ENCODE measurements around the gene CDH2. TPM values are rescaled to one million over a fixed set of nuclear protein-coding genes. Genes with fewer than 3 reads are reported as not detected.

CDH2 gene
- total RNA-seq, 5 donors from 2014 or later (not counting 1 experiment from before 2014, with no cell fraction given) = 0.16 to 0.76 (median 0.33) TPM; not detected in 1

- Mint-ChIP-seq H3K4me3 (no peak overlapping the region), H3K27ac (no peak overlapping the region), H3K27me3 (no peaks in the 10 kb centered on the region), H3K4me1 (no peaks in the 10 kb centered on the region), H3K36me3 (no peaks in the 10 kb centered on the region), H3K9me3 (peaks cover 0 to 6% (median 0%) of the 10 kb centered on the region in 3 donors)
- Histone ChIP-seq H3K4me1 (ENCODE audit: control insufficient read depth in 1 of 2, extremely low read depth in 1 of 2, insufficient read depth in 2 of 2, low read length in 2 of 2) (no peaks in the 10 kb centered on the region), H3K9me3 (no peaks in the 10 kb centered on the region), H3K4me3 (ENCODE audit: control insufficient read depth in 1 of 2, extremely low read depth in 1 of 2, low read length in 1 of 2) (no peak overlapping the region), H3K27me3 (replicated peaks in 1 of 2; ENCODE audit: control insufficient read depth in 2 of 2, extremely low read depth in 1 of 2, insufficient read depth in 2 of 2, low read length in 1 of 2) (no peaks in the 10 kb centered on the region), H3K36me3 (ENCODE audit: control insufficient read depth in 2 of 2, extremely low read depth in 1 of 2, insufficient read depth in 1 of 2, low read length in 1 of 2) (no peaks in the 10 kb centered on the region), H3K27ac (ENCODE audit: low read length) (no peak overlapping the region)
- DNase-seq (no peak), ATAC-seq (replicated peaks in 1 of 4) (no peak)
- ChIA-PET POLR2A (no interaction called here), CTCF (interaction anchor here in 1 of 2 donors (0.6 kb wide), 1 partner anchor 17 kb away, joined by 3 read pairs; no protein-coding TSS in a partner anchor)
- WGBS (ENCODE audit: insufficient coverage) = 81% methylated on average over 4 of the region's 9 CpGs
These were observed 15.0 kb downstream of the CDH2 start for GRCh38 chr18:28161608-28162599.

- DNase-seq = no peak
- ChIA-PET CTCF (interaction anchor here in 1 of 2 donors (0.6 kb wide), 1 partner anchor 22 kb away, joined by 6 read pairs; no protein-coding TSS in a partner anchor), POLR2A (no interaction called here)
- Histone ChIP-seq H3K27ac (ENCODE audit: low read length) (no peak overlapping the region), H3K9me3 (no peaks in the 10 kb centered on the region), H3K4me1 (ENCODE audit: control insufficient read depth in 1 of 2, extremely low read depth in 1 of 2, insufficient read depth in 2 of 2, low read length in 2 of 2) (no peaks in the 10 kb centered on the region), H3K36me3 (ENCODE audit: control insufficient read depth in 2 of 2, extremely low read depth in 1 of 2, insufficient read depth in 1 of 2, low read length in 1 of 2) (no peaks in the 10 kb centered on the region), H3K4me3 (ENCODE audit: control insufficient read depth in 1 of 2, extremely low read depth in 1 of 2, low read length in 1 of 2) (no peak overlapping the region), H3K27me3 (replicated peaks in 1 of 2; ENCODE audit: control insufficient read depth in 2 of 2, extremely low read depth in 1 of 2, insufficient read depth in 2 of 2, low read length in 1 of 2) (no peaks in the 10 kb centered on the region)
- no peak for ATAC-seq (replicated peaks in 1 of 4)
- no peaks in the 10 kb centered on the region for H3K4me1 Mint-ChIP-seq
- H3K36me3 Mint-ChIP-seq = no peaks in the 10 kb centered on the region
- no peaks in the 10 kb centered on the region for H3K27me3 Mint-ChIP-seq
- H3K9me3 Mint-ChIP-seq = peaks cover 0 to 14% (median 6%) of the 10 kb centered on the region in 3 donors
- no peak overlapping the region for H3K4me3 Mint-ChIP-seq
- H3K27ac Mint-ChIP-seq = no peak overlapping the region
- WGBS (ENCODE audit: insufficient coverage) = 60% methylated on average over 1 of the region's 2 CpGs
These were observed 17.9 kb downstream of the CDH2 start for GRCh38 chr18:28159055-28159454.

GRCh38 chr18:28158083-28158581, 18.8 kb downstream of the CDH2 start:
- H3K27ac Mint-ChIP-seq = no peak overlapping the region
- WGBS (ENCODE audit: insufficient coverage) = 67% methylated on average over 1 of the region's 4 CpGs
- H3K9me3 ChIP-seq = no peaks in the 10 kb centered on the region
- no peaks in the 10 kb centered on the region for H3K36me3 ChIP-seq (ENCODE audit: control insufficient read depth in 2 of 2, extremely low read depth in 1 of 2, insufficient read depth in 1 of 2, low read length in 1 of 2)
- ChIA-PET CTCF (no interaction called here), POLR2A (no interaction called here)
- H3K4me1 ChIP-seq (ENCODE audit: control insufficient read depth in 1 of 2, extremely low read depth in 1 of 2, insufficient read depth in 2 of 2, low read length in 2 of 2) = no peaks in the 10 kb centered on the region
- peaks cover 0 to 14% (median 6%) of the 10 kb centered on the region in 3 donors for H3K9me3 Mint-ChIP-seq
- H3K27ac ChIP-seq (ENCODE audit: low read length) = no peak overlapping the region
- DNase-seq (no peak), ATAC-seq (replicated peaks in 1 of 4) (no peak)
- H3K27me3 Mint-ChIP-seq = no peaks in the 10 kb centered on the region
- H3K4me1 Mint-ChIP-seq = no peaks in the 10 kb centered on the region
- H3K27me3 ChIP-seq (replicated peaks in 1 of 2; ENCODE audit: control insufficient read depth in 2 of 2, extremely low read depth in 1 of 2, insufficient read depth in 2 of 2, low read length in 1 of 2) = no peaks in the 10 kb centered on the region
- no peaks in the 10 kb centered on the region for H3K36me3 Mint-ChIP-seq
- no peak overlapping the region for H3K4me3 Mint-ChIP-seq
- no peak overlapping the region for H3K4me3 ChIP-seq (ENCODE audit: control insufficient read depth in 1 of 2, extremely low read depth in 1 of 2, low read length in 1 of 2)

GRCh38 chr18:28153485-28154065, 23.4 kb downstream of the CDH2 start:
- DNase-seq = no peak
- Histone ChIP-seq H3K36me3 (ENCODE audit: control insufficient read depth in 2 of 2, extremely low read depth in 1 of 2, insufficient read depth in 1 of 2, low read length in 1 of 2) (no peaks in the 10 kb centered on the region), H3K9me3 (no peaks in the 10 kb centered on the region), H3K27me3 (replicated peaks in 1 of 2; ENCODE audit: control insufficient read depth in 2 of 2, extremely low read depth in 1 of 2, insufficient read depth in 2 of 2, low read length in 1 of 2) (no peaks in the 10 kb centered on the region), H3K4me1 (ENCODE audit: control insufficient read depth in 1 of 2, extremely low read depth in 1 of 2, insufficient read depth in 2 of 2, low read length in 2 of 2) (no peaks in the 10 kb centered on the region), H3K27ac (ENCODE audit: low read length) (no peak overlapping the region), H3K4me3 (ENCODE audit: control insufficient read depth in 1 of 2, extremely low read depth in 1 of 2, low read length in 1 of 2) (no peak overlapping the region)
- H3K9me3 Mint-ChIP-seq = peaks cover 0 to 14% (median 0%) of the 10 kb centered on the region in 3 donors
- no peaks in the 10 kb centered on the region for H3K4me1 Mint-ChIP-seq
- no peaks in the 10 kb centered on the region for H3K27me3 Mint-ChIP-seq
- POLR2A ChIA-PET = no interaction called here
- CTCF ChIA-PET = no interaction called here
- no peaks in the 10 kb centered on the region for H3K36me3 Mint-ChIP-seq
- WGBS (ENCODE audit: insufficient coverage) = 80% methylated on average over 1 of the region's 3 CpGs
- H3K4me3 Mint-ChIP-seq = no peak overlapping the region
- ATAC-seq (replicated peaks in 1 of 4) = no peak
- H3K27ac Mint-ChIP-seq = no peak overlapping the region

- Mint-ChIP-seq H3K4me1 (no peaks in the 10 kb centered on the region), H3K36me3 (no peaks in the 10 kb centered on the region), H3K9me3 (peaks cover 0 to 14% (median 0%) of the 10 kb centered on the region in 3 donors), H3K4me3 (no peak overlapping the region), H3K27me3 (no peaks in the 10 kb centered on the region), H3K27ac (no peak overlapping the region)
- ATAC-seq (replicated peaks in 1 of 4) (no peak), DNase-seq (no peak)
- no peaks in the 10 kb centered on the region for H3K27me3 ChIP-seq (replicated peaks in 1 of 2; ENCODE audit: control insufficient read depth in 2 of 2, extremely low read depth in 1 of 2, insufficient read depth in 2 of 2, low read length in 1 of 2)
- 52% methylated on average over 2 of the region's 3 CpGs for WGBS (ENCODE audit: insufficient coverage)
- ChIA-PET POLR2A (no interaction called here), CTCF (no interaction called here)
- no peaks in the 10 kb centered on the region for H3K9me3 ChIP-seq
- no peaks in the 10 kb centered on the region for H3K4me1 ChIP-seq (ENCODE audit: control insufficient read depth in 1 of 2, extremely low read depth in 1 of 2, insufficient read depth in 2 of 2, low read length in 2 of 2)
- no peak overlapping the region for H3K27ac ChIP-seq (ENCODE audit: low read length)
- H3K36me3 ChIP-seq (ENCODE audit: control insufficient read depth in 2 of 2, extremely low read depth in 1 of 2, insufficient read depth in 1 of 2, low read length in 1 of 2) = no peaks in the 10 kb centered on the region
- H3K4me3 ChIP-seq (ENCODE audit: control insufficient read depth in 1 of 2, extremely low read depth in 1 of 2, low read length in 1 of 2) = no peak overlapping the region
These were observed 24.2 kb downstream of the CDH2 start for GRCh38 chr18:28152754-28153153.

- Histone ChIP-seq H3K27me3 (replicated peaks in 1 of 2; ENCODE audit: control insufficient read depth in 2 of 2, extremely low read depth in 1 of 2, insufficient read depth in 2 of 2, low read length in 1 of 2) (no peaks in the 10 kb centered on the region), H3K36me3 (ENCODE audit: control insufficient read depth in 2 of 2, extremely low read depth in 1 of 2, insufficient read depth in 1 of 2, low read length in 1 of 2) (no peaks in the 10 kb centered on the region), H3K4me1 (ENCODE audit: control insufficient read depth in 1 of 2, extremely low read depth in 1 of 2, insufficient read depth in 2 of 2, low read length in 2 of 2) (no peaks in the 10 kb centered on the region), H3K4me3 (ENCODE audit: control insufficient read depth in 1 of 2, extremely low read depth in 1 of 2, low read length in 1 of 2) (no peak overlapping the region), H3K9me3 (no peaks in the 10 kb centered on the region), H3K27ac (ENCODE audit: low read length) (no peak overlapping the region)
- DNase-seq (no peak), ATAC-seq (replicated peaks in 1 of 4) (no peak)
- ChIA-PET CTCF (no interaction called here), POLR2A (no interaction called here)
- 83% methylated on average over 4 of the region's 4 CpGs for WGBS (ENCODE audit: insufficient coverage)
- Mint-ChIP-seq H3K4me3 (no peak overlapping the region), H3K27ac (no peak overlapping the region), H3K27me3 (no peaks in the 10 kb centered on the region), H3K9me3 (peaks cover 0 to 14% (median 0%) of the 10 kb centered on the region in 3 donors), H3K4me1 (no peaks in the 10 kb centered on the region), H3K36me3 (no peaks in the 10 kb centered on the region)
These were observed 24.6 kb downstream of the CDH2 start for GRCh38 chr18:28152354-28152753.

Data from T-cell (primary cell).